Cardiac fibroblast (primary cell): ENCODE results near the gene SMS.

Experiments used
- DNase-seq, 2 donors: peaks; one replicate each; pipeline versions ENCODE4 v3.0.0 to v3.0.0-alpha.2; 2010; ENCODE audit warnings: low read depth in 2 of 2
- H3K4me3 ChIP-seq, 2 donors: replicated peaks in 1 of 2; 1 replicate in 1 of 2; 2 replicates in 1 of 2; pipeline ENCODE4 v1.5.1; 2011; ENCODE audit warnings: low read depth in 2 of 2, low read length in 2 of 2, mild to moderate bottlenecking in 2 of 2, moderate library complexity in 1 of 2
- TF ChIP-seq, protein P1 (sequence below): IDR thresholded peaks from one replicate; pipeline ENCODE4 v1.5.1; 2011; ENCODE audit warnings: low read depth, mild to moderate bottlenecking, low read length, inconsistent platforms

The SMS gene

DNA sequence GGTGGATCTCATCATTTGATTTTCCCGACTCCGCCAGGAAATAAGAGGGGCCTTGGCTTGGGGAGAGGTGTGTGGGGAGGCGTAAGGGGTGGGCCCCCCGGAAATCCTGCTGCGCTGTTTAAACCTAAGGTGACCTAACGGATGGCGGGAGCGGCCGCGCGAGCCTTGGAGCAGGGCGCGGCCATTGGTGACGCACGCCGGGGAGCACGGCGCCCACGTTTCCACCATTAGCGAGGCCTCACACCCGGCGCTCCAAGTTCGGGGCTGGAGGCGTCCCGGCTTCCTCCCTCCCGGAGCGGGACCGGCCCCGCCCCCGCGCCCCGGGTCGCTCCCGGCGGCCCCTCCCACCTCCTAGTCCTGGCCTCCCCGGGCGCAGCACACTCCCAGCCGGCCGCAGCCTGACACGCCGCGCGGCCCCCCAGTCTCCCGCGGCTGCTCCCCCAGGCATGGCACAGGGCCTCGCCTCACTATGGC is at the start of gene SMS:
TSS of gene SMS (plus strand) at position 354 of the 474 bp plus-strand sequence. CDS start at position 470, 116 bp downstream.
- TF ChIP-seq, protein P1, sequence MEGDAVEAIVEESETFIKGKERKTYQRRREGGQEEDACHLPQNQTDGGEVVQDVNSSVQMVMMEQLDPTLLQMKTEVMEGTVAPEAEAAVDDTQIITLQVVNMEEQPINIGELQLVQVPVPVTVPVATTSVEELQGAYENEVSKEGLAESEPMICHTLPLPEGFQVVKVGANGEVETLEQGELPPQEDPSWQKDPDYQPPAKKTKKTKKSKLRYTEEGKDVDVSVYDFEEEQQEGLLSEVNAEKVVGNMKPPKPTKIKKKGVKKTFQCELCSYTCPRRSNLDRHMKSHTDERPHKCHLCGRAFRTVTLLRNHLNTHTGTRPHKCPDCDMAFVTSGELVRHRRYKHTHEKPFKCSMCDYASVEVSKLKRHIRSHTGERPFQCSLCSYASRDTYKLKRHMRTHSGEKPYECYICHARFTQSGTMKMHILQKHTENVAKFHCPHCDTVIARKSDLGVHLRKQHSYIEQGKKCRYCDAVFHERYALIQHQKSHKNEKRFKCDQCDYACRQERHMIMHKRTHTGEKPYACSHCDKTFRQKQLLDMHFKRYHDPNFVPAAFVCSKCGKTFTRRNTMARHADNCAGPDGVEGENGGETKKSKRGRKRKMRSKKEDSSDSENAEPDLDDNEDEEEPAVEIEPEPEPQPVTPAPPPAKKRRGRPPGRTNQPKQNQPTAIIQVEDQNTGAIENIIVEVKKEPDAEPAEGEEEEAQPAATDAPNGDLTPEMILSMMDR = no peak
- H3K4me3 ChIP-seq = peak within 1 kb of the TSS; percentile 60
- peak; percentile 70 to 81 for DNase-seq

DNA sequence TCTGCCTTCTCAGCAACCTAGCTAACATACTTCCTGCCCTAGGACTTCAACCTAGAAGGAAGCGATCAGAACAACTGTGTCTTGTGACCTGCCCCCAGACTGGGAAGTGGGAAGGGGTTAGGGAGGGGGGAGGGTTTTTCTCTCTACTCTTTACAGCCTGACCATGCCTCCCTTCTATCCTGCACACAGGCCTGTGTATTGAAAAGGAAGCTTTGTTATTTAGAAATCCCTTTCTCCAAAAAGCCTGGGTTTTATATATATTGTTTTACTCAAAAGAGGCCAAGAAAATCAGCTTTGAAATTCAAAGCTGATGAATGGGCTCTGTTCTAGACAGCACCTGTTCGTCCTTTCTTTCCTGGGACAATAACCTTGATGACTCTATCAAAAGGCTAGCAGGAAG is 35.2 kb upstream of the SMS start:
- TF ChIP-seq, protein P1 = no peak
- no peak for DNase-seq
- H3K4me3 ChIP-seq = no peak overlapping the region

DNA sequence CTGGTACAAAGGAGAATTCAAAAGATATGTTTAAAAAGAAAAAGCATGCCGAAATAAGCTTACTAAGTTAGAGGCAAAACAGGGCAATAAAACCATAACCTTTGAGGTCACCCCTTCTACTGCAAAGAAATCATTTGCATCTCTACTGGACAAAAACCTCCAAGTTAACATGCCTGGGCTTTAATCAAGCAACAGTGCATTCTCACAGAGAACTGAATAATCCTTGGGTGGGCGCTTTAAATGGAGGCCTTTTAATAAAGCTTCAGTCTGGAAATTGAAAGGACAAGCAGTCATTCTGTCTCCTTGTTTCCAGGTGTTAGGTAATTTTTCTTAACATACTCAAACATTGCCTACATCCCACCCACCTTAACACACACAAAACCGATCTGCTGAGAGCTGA is 34.6 kb upstream of the SMS start:
- no peak for DNase-seq
- TF ChIP-seq, protein P1 = no peak
- no peak overlapping the region for H3K4me3 ChIP-seq

DNA sequence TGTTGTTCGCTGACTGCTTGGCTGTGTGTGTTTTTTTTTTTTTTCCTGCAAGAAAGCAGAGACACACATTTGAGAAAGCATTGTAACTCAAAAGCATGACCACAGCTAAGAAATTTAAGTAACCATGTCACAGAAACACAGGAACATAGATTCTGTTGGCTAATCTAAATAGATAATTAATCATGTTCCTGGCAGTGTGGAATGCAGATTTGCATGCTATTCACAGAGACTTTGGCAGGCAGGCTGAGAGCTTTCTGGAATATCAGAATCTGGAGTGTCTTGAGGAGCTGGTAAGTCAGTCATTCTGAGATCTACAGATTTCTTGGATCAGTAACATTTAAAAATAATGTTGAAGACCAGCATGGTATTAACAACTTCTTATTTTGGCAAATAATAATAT is 33.2 kb upstream of the SMS start:
- no peak overlapping the region for H3K4me3 ChIP-seq
- peak in 1 of 2 donors; percentile 35 for DNase-seq
- TF ChIP-seq, protein P1 = no peak

DNA sequence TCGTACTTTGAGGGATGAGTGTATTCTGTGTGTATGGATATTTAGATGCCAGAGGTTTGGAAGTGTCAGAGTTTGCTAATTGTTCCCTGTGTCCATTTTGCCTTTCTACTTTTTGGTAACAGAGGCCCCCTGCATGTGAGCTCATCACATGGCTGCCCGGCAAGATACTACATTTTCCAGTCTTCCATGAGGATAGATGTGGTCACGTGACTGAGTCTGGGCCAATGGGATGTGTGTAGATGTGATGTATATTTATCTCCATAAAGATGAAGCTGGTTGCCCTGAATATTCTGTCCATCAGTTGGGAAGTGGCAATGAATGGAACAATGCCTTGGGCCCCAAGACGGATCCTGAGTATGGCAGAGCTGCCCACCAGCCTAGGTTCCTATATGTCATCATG is 29.0 kb upstream of the SMS start:
- no peak for DNase-seq
- TF ChIP-seq, protein P1 = no peak
- no peak overlapping the region for H3K4me3 ChIP-seq

DNA sequence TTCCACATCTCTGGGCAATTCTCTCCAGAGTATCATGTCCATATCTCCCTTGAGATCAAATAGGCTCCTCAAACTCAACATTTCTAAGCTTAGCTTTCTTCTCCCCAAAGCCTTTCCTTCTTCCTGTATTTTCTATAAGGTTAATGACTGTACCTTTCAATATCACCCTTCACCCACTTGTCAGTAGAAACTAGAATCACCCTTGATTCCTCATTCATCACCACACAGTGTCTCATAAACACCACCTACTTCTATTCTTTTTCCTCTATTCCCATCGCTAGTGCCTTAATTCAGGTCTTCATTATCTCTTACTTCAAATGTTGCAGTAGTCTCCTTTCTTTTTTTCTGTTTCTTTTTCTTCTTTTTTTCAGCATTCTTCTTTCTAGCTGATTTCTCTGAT is 28.3 kb upstream of the SMS start:
- no peak overlapping the region for H3K4me3 ChIP-seq
- TF ChIP-seq, protein P1 = no peak
- no peak for DNase-seq

DNA sequence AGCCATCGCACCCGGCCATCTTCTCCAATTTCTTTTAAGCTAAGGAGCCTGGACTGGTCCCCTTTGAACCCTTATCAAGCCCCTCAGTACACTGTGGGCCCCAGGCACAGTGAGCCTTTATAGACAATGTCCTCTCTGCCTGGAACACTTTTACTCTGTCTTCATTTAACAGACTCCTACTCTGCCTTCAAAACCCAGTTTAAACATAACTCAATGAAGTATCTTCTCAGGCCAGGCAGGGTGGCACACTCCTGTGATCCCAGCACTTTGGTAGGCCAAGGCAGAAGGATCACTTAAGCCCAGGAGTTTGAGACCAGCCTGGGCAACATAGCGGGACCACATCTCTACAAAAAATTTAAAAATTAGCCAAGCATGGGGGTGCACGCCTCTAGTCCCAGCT is 27.5 kb upstream of the SMS start:
- DNase-seq = no peak
- TF ChIP-seq, protein P1 = no peak
- H3K4me3 ChIP-seq = no peak overlapping the region
